Muscle layer of colon (tissue), 2 donors: ENCODE results near the gene MEIS2.
A peak's percentile ranks its signal among the peaks of the same experiment; 100 is the strongest.

Source experiments
- H3K27ac ChIP-seq: one replicate; pipeline ENCODE4 v1.7.0; 2013; ENCODE audit warnings: low read depth, mild to moderate bottlenecking, low read length, moderate library complexity
- H3K27me3 ChIP-seq, 2 donors: one replicate each; pipeline ENCODE4 v1.7.0; 2013; ENCODE audit warnings: low read length in 2 of 2, mild to moderate bottlenecking in 2 of 2; ENCODE audit not compliant: insufficient read depth in 2 of 2, control insufficient read depth in 1 of 2
- H3K36me3 ChIP-seq: one replicate; pipeline ENCODE4 v1.7.0; 2013; ENCODE audit warnings: mild to moderate bottlenecking, low read length; ENCODE audit not compliant: insufficient read depth
- H3K4me1 ChIP-seq: one replicate; pipeline ENCODE4 v1.7.0; 2013; ENCODE audit warnings: mild to moderate bottlenecking, low read length; ENCODE audit not compliant: insufficient read depth
- H3K4me3 ChIP-seq, 2 donors: one replicate each; pipeline ENCODE4 v1.7.0; 2013; ENCODE audit warnings: low read length in 2 of 2, low read depth in 1 of 2, mild to moderate bottlenecking in 1 of 2, moderate library complexity in 1 of 2
- H3K9ac ChIP-seq: one replicate; pipeline ENCODE4 v1.7.0; 2013; ENCODE audit warnings: low read length
- H3K9me3 ChIP-seq: one replicate; pipeline ENCODE4 v1.7.0; 2013; ENCODE audit warnings: mild to moderate bottlenecking, low read length
- donor health status: abdominal sarcoma.
- donor health status: Adenocarcinoma of cecum.

Gene MEIS2

GRCh38 chr15:37112171-37112570 is 11.8 kb upstream of the MEIS2 start:
- Histone ChIP-seq H3K27ac (peak overlapping the region; percentile 97), H3K36me3 (no peaks in the 10 kb centered on the region), H3K9me3 (no peaks in the 10 kb centered on the region), H3K4me3 (peak overlapping the region in 1 of 2 donors; percentile 69), H3K9ac (peak overlapping the region; percentile 88), H3K27me3 (no peaks in the 10 kb centered on the region), H3K4me1 (peaks cover 33% of the 10 kb centered on the region)

GRCh38 chr15:37111427-37111717 is 11.0 kb upstream of the MEIS2 start:
- no peaks in the 10 kb centered on the region for H3K27me3 ChIP-seq
- H3K27ac ChIP-seq, result peak overlapping the region; percentile 97

GRCh38 chr15:37109872-37110572 is 9.7 kb upstream of the MEIS2 start:
- Histone ChIP-seq H3K4me1 (peaks cover 33% of the 10 kb centered on the region), H3K36me3 (no peaks in the 10 kb centered on the region), H3K9me3 (no peaks in the 10 kb centered on the region), H3K27ac (peak overlapping the region; percentile 97), H3K9ac (peak overlapping the region; percentile 88), H3K27me3 (no peaks in the 10 kb centered on the region), H3K4me3 (peak overlapping the region; percentile 66 to 69)

More at GRCh38 chr15:37111427-37111717, 11.0 kb upstream of the MEIS2 start:
- Histone ChIP-seq H3K4me1 (peaks cover 33% of the 10 kb centered on the region), H3K9ac (peak overlapping the region; percentile 88), H3K36me3 (no peaks in the 10 kb centered on the region), H3K9me3 (no peaks in the 10 kb centered on the region), H3K4me3 (peak overlapping the region; percentile 36 to 69)

GRCh38 chr15:37109168-37109871 is 9.0 kb upstream of the MEIS2 start:
- Histone ChIP-seq H3K36me3 (no peaks in the 10 kb centered on the region), H3K9ac (peak overlapping the region; percentile 88), H3K9me3 (no peaks in the 10 kb centered on the region), H3K4me3 (peak overlapping the region in 1 of 2 donors; percentile 69), H3K27me3 (no peaks in the 10 kb centered on the region), H3K4me1 (peaks cover 33% of the 10 kb centered on the region), H3K27ac (peak overlapping the region; percentile 97)

- H3K36me3 ChIP-seq, result no peaks in the 10 kb centered on the region
- H3K4me3 ChIP-seq, result peak overlapping the region; percentile 0 to 69
- no peaks in the 10 kb centered on the region for H3K9me3 ChIP-seq
- H3K9ac ChIP-seq, result peak overlapping the region; percentile 88
- H3K27me3 ChIP-seq, result no peaks in the 10 kb centered on the region
- peak overlapping the region; percentile 97 for H3K27ac ChIP-seq
- H3K4me1 ChIP-seq, result peaks cover 26% of the 10 kb centered on the region
Measured at GRCh38 chr15:37108381-37109167, 8.2 kb upstream of the MEIS2 start.

- Histone ChIP-seq H3K9ac (peak overlapping the region; percentile 88), H3K36me3 (no peaks in the 10 kb centered on the region), H3K27me3 (no peaks in the 10 kb centered on the region), H3K27ac (peak overlapping the region; percentile 97), H3K9me3 (no peaks in the 10 kb centered on the region), H3K4me1 (peaks cover 19% of the 10 kb centered on the region), H3K4me3 (peak overlapping the region; percentile 6 to 69)
Measured at GRCh38 chr15:37107744-37108380, 7.5 kb upstream of the MEIS2 start.

- H3K27me3 ChIP-seq, result no peaks in the 10 kb centered on the region
- peak overlapping the region; percentile 88 for H3K9ac ChIP-seq
- H3K4me3 ChIP-seq, result peak overlapping the region; percentile 6 to 69
- no peaks in the 10 kb centered on the region for H3K36me3 ChIP-seq
- no peaks in the 10 kb centered on the region for H3K9me3 ChIP-seq
- H3K4me1 ChIP-seq, result peaks cover 12% of the 10 kb centered on the region
- H3K27ac ChIP-seq, result peak overlapping the region; percentile 99
Measured at GRCh38 chr15:37107071-37107743, 6.9 kb upstream of the MEIS2 start.

- no peaks in the 10 kb centered on the region for H3K27me3 ChIP-seq
- H3K27ac ChIP-seq, result peak overlapping the region; percentile 99
- peak overlapping the region; percentile 92 for H3K9ac ChIP-seq
- no peaks in the 10 kb centered on the region for H3K36me3 ChIP-seq
- peaks cover 5% of the 10 kb centered on the region for H3K4me1 ChIP-seq
- H3K4me3 ChIP-seq, result peak overlapping the region; percentile 34 to 63
- no peaks in the 10 kb centered on the region for H3K9me3 ChIP-seq
Measured at GRCh38 chr15:37106490-37107001, 6.2 kb upstream of the MEIS2 start.

GRCh38 chr15:37105889-37106288 is 5.5 kb upstream of the MEIS2 start:
- Histone ChIP-seq H3K27ac (peak overlapping the region; percentile 99), H3K4me1 (no peaks in the 10 kb centered on the region), H3K4me3 (peak overlapping the region in 1 of 2 donors; percentile 91)

GRCh38 chr15:37105029-37105428 is 4.7 kb upstream of the MEIS2 start:
- H3K9me3 ChIP-seq, result no peaks in the 10 kb centered on the region
- H3K36me3 ChIP-seq, result no peaks in the 10 kb centered on the region
- H3K4me1 ChIP-seq, result no peaks in the 10 kb centered on the region
- peak overlapping the region; percentile 99 for H3K27ac ChIP-seq
- H3K27me3 ChIP-seq, result no peaks in the 10 kb centered on the region
- H3K9ac ChIP-seq, result peak overlapping the region; percentile 88
- H3K4me3 ChIP-seq, result peak overlapping the region; percentile 82 to 91

More at GRCh38 chr15:37105889-37106288, 5.5 kb upstream of the MEIS2 start:
- peak overlapping the region; percentile 88 for H3K9ac ChIP-seq
- no peaks in the 10 kb centered on the region for H3K9me3 ChIP-seq
- no peaks in the 10 kb centered on the region for H3K36me3 ChIP-seq
- H3K27me3 ChIP-seq, result no peaks in the 10 kb centered on the region
